OCI-LY1 (cell line): ENCODE data around the gene ADGRG1.

ENCODE experiments used
- H2AFZ ChIP-seq: fragments of 200-600 bp; sonication (generic), shearing (Covaris generic); 2 replicates; pipeline ENCODE4 v1.6.0; 2014; ENCODE audit warnings: antibody characterized with exemption, mild to moderate bottlenecking, low read length
- H3F3A ChIP-seq: fragments of 200-600 bp; sonication (generic), shearing (Covaris generic); 2 replicates; pipeline ENCODE4 v1.6.0; 2014; ENCODE audit warnings: mild to moderate bottlenecking, antibody characterized with exemption, low read length, moderate library complexity; ENCODE audit not compliant: insufficient read depth
- H3K27ac ChIP-seq: fragments of 200-600 bp; sonication (generic); 2 replicates; pipeline ENCODE4 v1.5.1; 2014; ENCODE audit warnings: low read length, mixed run types, mild to moderate bottlenecking, low read depth; ENCODE audit not compliant: poor library complexity, severe bottlenecking
- H3K27me3 ChIP-seq: fragments of 200-600 bp; sonication (generic); 2 replicates; pipeline ENCODE4 v1.6.0; 2014; ENCODE audit warnings: antibody characterized with exemption, mild to moderate bottlenecking, low read length, moderate library complexity; ENCODE audit not compliant: insufficient read depth
- H3K36me3 ChIP-seq: fragments of 200-600 bp; sonication (generic); 2 replicates; pipeline ENCODE4 v1.6.1; 2014; ENCODE audit warnings: mild to moderate bottlenecking, antibody characterized with exemption, low read length, moderate library complexity, mixed read lengths; ENCODE audit not compliant: insufficient read depth
- H3K4me1 ChIP-seq: fragments of 200-600 bp; sonication (generic); 2 replicates; pipeline ENCODE4 v1.5.1; 2014; ENCODE audit warnings: mild to moderate bottlenecking, low read length, moderate library complexity; ENCODE audit not compliant: insufficient read depth, severe bottlenecking
- H3K4me2 ChIP-seq: fragments of 200-600 bp; sonication (generic), shearing (Covaris generic); 2 replicates; pipeline ENCODE4 v1.6.1; 2014; ENCODE audit warnings: low read length
- H3K4me3 ChIP-seq: fragments of 200-600 bp; sonication (generic); 2 replicates; pipeline ENCODE4 v1.5.1; 2014; ENCODE audit warnings: low read length, low read depth, mild to moderate bottlenecking, mixed read lengths; ENCODE audit not compliant: poor library complexity, severe bottlenecking
- H3K79me2 ChIP-seq: fragments of 200-600 bp; shearing (Covaris generic); 2 replicates; pipeline ENCODE4 v1.6.1; 2016; ENCODE audit warnings: mixed run types, low read length, mixed read lengths; ENCODE audit not compliant: insufficient read depth
- H3K9ac ChIP-seq: fragments of 200-600 bp; sonication (generic), shearing (Covaris generic); 2 replicates; pipeline ENCODE4 v1.6.1; 2014; ENCODE audit warnings: mild to moderate bottlenecking, low read length, mixed read lengths
- H3K9me2 ChIP-seq: fragments of 200-600 bp; sonication (generic), shearing (Covaris generic); 2 replicates; pipeline ENCODE4 v1.6.1; 2014; ENCODE audit warnings: low read depth, mild to moderate bottlenecking, low read length, mixed read lengths
- H3K9me3 ChIP-seq: fragments of 200-600 bp; shearing (Covaris generic); 2 replicates; pipeline ENCODE4 v1.6.1; 2014; ENCODE audit warnings: low read length, mixed read lengths
- H4K20me1 ChIP-seq: fragments of 200-600 bp; sonication (generic), shearing (Covaris generic); 2 replicates; pipeline ENCODE4 v1.6.0; 2016; ENCODE audit warnings: mild to moderate bottlenecking, low read length; ENCODE audit not compliant: insufficient read depth
- EZH2 ChIP-seq: fragments of 200-600 bp; sonication (generic), shearing (Covaris generic); IDR thresholded peaks from 2 replicates; pipeline ENCODE4 v1.8.0; 2017; ENCODE audit warnings: borderline replicate concordance, mixed run types, mild to moderate bottlenecking, antibody characterized with exemption, low read length, moderate library complexity, mixed read lengths
- TF ChIP-seq, protein P1 (sequence below): fragments of 200-600 bp; sonication (generic), shearing (Covaris generic); IDR thresholded peaks from 2 replicates; pipeline ENCODE4 v1.5.1; 2017; ENCODE audit warnings: mild to moderate bottlenecking, antibody characterized with exemption, low read length, moderate library complexity, mixed read lengths

ADGRG1 gene

DNA sequence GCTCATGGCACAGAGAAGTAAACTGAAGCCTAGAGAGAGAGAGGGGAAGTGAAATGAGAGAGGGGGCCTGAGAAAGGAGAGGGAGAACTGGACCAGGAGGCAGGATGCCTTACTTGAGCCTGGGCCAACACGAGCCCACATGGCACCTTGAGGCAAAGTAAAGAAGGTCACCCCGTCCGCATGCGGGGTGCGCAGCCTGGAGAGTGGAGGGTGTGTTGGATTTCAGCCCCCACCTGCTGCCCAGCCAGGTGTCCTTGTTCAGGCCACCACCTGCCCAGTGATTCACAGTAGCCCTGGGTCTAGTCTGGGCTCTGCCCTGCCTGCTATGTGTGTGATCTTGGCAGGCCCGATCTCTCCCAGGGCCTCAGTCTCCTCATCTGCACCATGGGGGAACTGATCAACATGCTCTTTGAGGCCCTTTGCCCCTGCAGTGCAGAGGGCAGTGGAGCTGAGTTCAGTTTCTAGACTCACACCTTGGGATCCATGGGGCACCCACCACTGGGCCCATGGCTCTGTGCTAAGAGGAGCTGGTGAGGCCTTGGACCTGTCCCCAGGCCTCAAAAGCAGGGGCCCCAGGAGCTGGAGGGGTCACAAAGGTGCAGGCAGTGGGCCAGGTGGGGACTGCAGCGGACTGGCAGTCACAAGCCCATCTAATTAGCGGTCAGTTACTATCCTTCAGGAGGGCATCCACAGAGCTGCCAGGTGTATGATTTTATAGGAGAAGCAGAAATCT is 56.4 kb downstream of the ADGRG1 start:
- Histone ChIP-seq H3K9ac (no peak overlapping the region), H3K27ac (no peak overlapping the region), H2AFZ (no peak overlapping the region), H4K20me1 (no peaks in the 10 kb centered on the region), H3K36me3 (no peaks in the 10 kb centered on the region), H3K79me2 (no peaks in the 10 kb centered on the region), H3K9me2 (no peaks in the 10 kb centered on the region), H3K4me2 (no peak overlapping the region), H3K9me3 (no peaks in the 10 kb centered on the region), H3K4me1 (no peaks in the 10 kb centered on the region), H3K4me3 (no peak overlapping the region), H3F3A (no peaks in the 10 kb centered on the region), H3K27me3 (peaks cover 5% of the 10 kb centered on the region; the same call in 1 of the 2 replicates)
- TF ChIP-seq, protein P1, sequence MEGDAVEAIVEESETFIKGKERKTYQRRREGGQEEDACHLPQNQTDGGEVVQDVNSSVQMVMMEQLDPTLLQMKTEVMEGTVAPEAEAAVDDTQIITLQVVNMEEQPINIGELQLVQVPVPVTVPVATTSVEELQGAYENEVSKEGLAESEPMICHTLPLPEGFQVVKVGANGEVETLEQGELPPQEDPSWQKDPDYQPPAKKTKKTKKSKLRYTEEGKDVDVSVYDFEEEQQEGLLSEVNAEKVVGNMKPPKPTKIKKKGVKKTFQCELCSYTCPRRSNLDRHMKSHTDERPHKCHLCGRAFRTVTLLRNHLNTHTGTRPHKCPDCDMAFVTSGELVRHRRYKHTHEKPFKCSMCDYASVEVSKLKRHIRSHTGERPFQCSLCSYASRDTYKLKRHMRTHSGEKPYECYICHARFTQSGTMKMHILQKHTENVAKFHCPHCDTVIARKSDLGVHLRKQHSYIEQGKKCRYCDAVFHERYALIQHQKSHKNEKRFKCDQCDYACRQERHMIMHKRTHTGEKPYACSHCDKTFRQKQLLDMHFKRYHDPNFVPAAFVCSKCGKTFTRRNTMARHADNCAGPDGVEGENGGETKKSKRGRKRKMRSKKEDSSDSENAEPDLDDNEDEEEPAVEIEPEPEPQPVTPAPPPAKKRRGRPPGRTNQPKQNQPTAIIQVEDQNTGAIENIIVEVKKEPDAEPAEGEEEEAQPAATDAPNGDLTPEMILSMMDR = no peak

DNA sequence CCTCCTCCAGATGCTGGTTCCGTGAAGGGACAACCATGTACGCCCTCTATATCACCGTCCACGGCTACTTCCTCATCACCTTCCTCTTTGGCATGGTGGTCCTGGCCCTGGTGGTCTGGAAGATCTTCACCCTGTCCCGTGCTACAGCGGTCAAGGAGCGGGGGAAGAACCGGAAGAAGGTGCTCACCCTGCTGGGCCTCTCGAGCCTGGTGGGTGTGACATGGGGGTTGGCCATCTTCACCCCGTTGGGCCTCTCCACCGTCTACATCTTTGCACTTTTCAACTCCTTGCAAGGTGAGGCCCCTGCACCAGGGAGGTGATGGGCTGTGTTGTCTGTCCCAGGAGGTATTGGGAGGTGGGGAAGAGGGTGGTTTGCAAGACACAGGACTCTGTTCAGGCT is 57.2 kb downstream of the ADGRG1 start:
- H3K36me3 ChIP-seq = no peaks in the 10 kb centered on the region
- no peaks in the 10 kb centered on the region for H3K79me2 ChIP-seq
- H2AFZ ChIP-seq = no peak overlapping the region
- H3K27ac ChIP-seq = no peak overlapping the region
- H3K9ac ChIP-seq = no peak overlapping the region
- H4K20me1 ChIP-seq = no peaks in the 10 kb centered on the region
- no peak overlapping the region for H3K4me2 ChIP-seq
- H3F3A ChIP-seq = no peaks in the 10 kb centered on the region
- peaks cover 5% of the 10 kb centered on the region; the same call in 1 of the 2 replicates for H3K27me3 ChIP-seq
- no peak for TF ChIP-seq EZH2
- TF ChIP-seq, protein P1 = no peak
- H3K9me2 ChIP-seq = no peaks in the 10 kb centered on the region
- no peaks in the 10 kb centered on the region for H3K9me3 ChIP-seq
- no peak overlapping the region for H3K4me3 ChIP-seq
- no peaks in the 10 kb centered on the region for H3K4me1 ChIP-seq

DNA sequence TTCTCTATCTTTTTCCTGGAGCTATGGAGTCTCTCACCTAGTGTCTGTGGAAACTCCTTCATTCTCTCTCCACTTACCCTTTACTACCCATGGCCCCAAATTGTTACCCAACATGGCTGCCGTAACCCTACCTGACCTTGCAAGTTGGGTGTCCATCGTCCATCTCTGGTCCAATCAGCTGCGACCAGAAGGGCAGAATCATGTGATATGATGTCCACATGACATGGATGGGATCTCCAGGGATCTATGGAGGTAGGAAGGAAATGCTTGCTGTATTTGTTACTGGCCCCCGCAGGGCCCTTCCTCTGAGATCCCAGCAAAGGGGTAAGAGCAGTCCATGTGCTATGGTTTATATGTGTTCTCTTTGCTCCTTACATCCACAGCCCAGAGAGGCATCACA is 58.1 kb downstream of the ADGRG1 start:
- H3K36me3 ChIP-seq = no peaks in the 10 kb centered on the region
- no peaks in the 10 kb centered on the region for H3K9me2 ChIP-seq
- H3K4me1 ChIP-seq = no peaks in the 10 kb centered on the region
- no peak overlapping the region for H3K27ac ChIP-seq
- H3F3A ChIP-seq = no peaks in the 10 kb centered on the region
- H3K4me2 ChIP-seq = no peak overlapping the region
- TF ChIP-seq, protein P1 = no peak
- no peak for TF ChIP-seq EZH2
- no peak overlapping the region for H3K4me3 ChIP-seq
- no peaks in the 10 kb centered on the region for H4K20me1 ChIP-seq
- no peak overlapping the region for H3K9ac ChIP-seq
- H3K79me2 ChIP-seq = no peaks in the 10 kb centered on the region
- H2AFZ ChIP-seq = no peak overlapping the region
- no peaks in the 10 kb centered on the region for H3K9me3 ChIP-seq
- H3K27me3 ChIP-seq = peaks cover 5% of the 10 kb centered on the region; the same call in 1 of the 2 replicates
